ENCODE measurements around the gene DLGAP1. TPM values are rescaled to one million over a fixed set of nuclear protein-coding genes. Genes with fewer than 3 reads are reported as not detected.

The DLGAP1 gene
- total RNA-seq, 4 donors from 2014 or later, result 0.22 to 1.5 (median 0.56) TPM

- no peak for TF ChIP-seq CTCF (IDR thresholded peaks at IDR 0.05)
- TF ChIP-seq POLR2AphosphoS5 (IDR thresholded peaks at IDR 0.05), result no peak
- no peak for TF ChIP-seq EP300 (IDR thresholded peaks at IDR 0.05)
- no peak for TF ChIP-seq POLR2A (IDR thresholded peaks at IDR 0.05)
- ATAC-seq, result no peak
- no peaks in the 10 kb centered on the region for H3K27me3 ChIP-seq
- WGBS, 2 donors (ENCODE audit: low coverage in 1 of 2), result 76 to 88% methylated on average over 3 of the region's 3 CpGs
- H3K9me3 ChIP-seq, result peaks cover 0 to 9% (median 0%) of the 10 kb centered on the region in 3 donors
- no peak overlapping the region for H3K27ac ChIP-seq
- no peak overlapping the region for H3K4me3 ChIP-seq
- H3K36me3 ChIP-seq, result no peaks in the 10 kb centered on the region
- no peaks in the 10 kb centered on the region for H3K4me1 ChIP-seq
Measured at GRCh38 chr18:3984163-3984757, 470.8 kb downstream of the DLGAP1 start.

DNA sequence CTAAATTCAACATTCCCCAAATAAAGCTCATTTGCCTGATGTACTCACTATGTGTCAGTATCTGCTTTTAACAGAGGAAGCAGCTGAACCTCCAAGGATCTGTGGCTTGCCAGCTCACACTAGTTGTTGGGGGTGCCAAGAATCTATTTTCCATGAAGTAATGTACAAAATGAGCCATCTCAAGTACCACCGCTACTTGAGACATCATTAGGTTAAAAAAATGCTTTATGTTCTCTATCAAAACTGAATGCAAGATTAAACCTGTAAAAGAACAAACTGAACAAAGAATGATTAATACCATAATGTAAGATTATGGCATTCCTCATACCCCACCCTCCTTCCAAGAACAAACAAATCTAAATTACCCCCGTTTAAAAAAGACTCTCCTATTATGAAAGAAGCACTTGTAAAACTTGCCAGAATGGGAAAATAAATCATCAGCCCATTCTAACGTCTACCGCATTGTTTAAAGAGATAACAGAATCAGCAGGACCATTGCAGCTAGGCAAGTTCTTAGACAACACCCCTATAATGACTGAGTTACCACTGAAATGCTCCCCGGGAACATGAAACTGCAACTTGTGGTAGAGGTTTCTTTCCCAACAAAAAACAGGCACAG, 471.6 kb downstream of the DLGAP1 start:
- peaks cover 0 to 17% (median 0%) of the 10 kb centered on the region in 3 donors for H3K9me3 ChIP-seq
- no peaks in the 10 kb centered on the region for H3K27me3 ChIP-seq
- 11 to 26% methylated on average over 5 of the region's 5 CpGs for WGBS, 2 donors (ENCODE audit: low coverage in 1 of 2)
- TF ChIP-seq EP300 (IDR thresholded peaks at IDR 0.05), result no peak
- TF ChIP-seq POLR2A (IDR thresholded peaks at IDR 0.05), result no peak
- TF ChIP-seq POLR2AphosphoS5 (IDR thresholded peaks at IDR 0.05), result no peak
- TF ChIP-seq CTCF (IDR thresholded peaks at IDR 0.05), result no peak
- no peaks in the 10 kb centered on the region for H3K4me1 ChIP-seq
- no peak overlapping the region for H3K27ac ChIP-seq
- ATAC-seq, result no peak
- H3K36me3 ChIP-seq, result no peaks in the 10 kb centered on the region
- no peak overlapping the region for H3K4me3 ChIP-seq

GRCh38 chr18:3982541-3982940, 472.6 kb downstream of the DLGAP1 start:
- WGBS, 2 donors (ENCODE audit: low coverage in 1 of 2), result 45 to 63% methylated on average over 3 of the region's 3 CpGs
- Histone ChIP-seq H3K4me1 (no peaks in the 10 kb centered on the region), H3K4me3 (no peak overlapping the region), H3K27me3 (no peaks in the 10 kb centered on the region), H3K36me3 (no peaks in the 10 kb centered on the region), H3K27ac (no peak overlapping the region), H3K9me3 (peaks cover 0 to 26% (median 0%) of the 10 kb centered on the region in 3 donors)
- no peak for TF ChIP-seq EP300 (IDR thresholded peaks at IDR 0.05)
- TF ChIP-seq POLR2A (IDR thresholded peaks at IDR 0.05), result no peak
- TF ChIP-seq POLR2AphosphoS5 (IDR thresholded peaks at IDR 0.05), result no peak
- no peak for TF ChIP-seq CTCF (IDR thresholded peaks at IDR 0.05)
- ATAC-seq, result no peak

DNA sequence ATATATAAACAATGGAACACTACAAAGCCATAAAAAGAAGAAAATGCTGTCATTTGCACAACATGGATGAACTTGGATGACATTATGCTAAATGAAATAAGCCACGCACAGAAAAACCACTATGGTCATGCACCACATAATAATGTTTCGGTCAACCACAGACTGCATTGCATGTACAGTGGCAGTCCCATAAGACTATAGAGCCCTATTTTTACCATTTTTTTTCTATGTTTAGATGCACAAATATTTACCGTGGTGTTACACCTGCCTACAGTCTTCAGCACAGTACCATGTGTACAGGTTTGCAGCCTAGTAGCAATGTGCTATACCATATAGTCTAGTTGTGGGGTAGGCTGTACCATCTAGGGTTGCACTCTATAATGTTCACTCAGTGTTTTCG, 476.1 kb downstream of the DLGAP1 start:
- no peak for ATAC-seq
- Histone ChIP-seq H3K4me1 (no peaks in the 10 kb centered on the region), H3K4me3 (no peak overlapping the region), H3K36me3 (no peaks in the 10 kb centered on the region), H3K27me3 (no peaks in the 10 kb centered on the region), H3K27ac (no peak overlapping the region), H3K9me3 (peaks cover 0 to 26% (median 0%) of the 10 kb centered on the region in 3 donors)
- 94 to 98% methylated on average over 4 of the region's 4 CpGs for WGBS, 2 donors (ENCODE audit: low coverage in 1 of 2)
- TF ChIP-seq POLR2AphosphoS5 (IDR thresholded peaks at IDR 0.05) (no peak), CTCF (IDR thresholded peaks at IDR 0.05) (no peak), POLR2A (IDR thresholded peaks at IDR 0.05) (no peak), EP300 (IDR thresholded peaks at IDR 0.05) (no peak)

Data from gastroesophageal sphincter (tissue), 4 donors.